ENCODE measurements around the gene DGKD. TPM values are rescaled to one million over a fixed set of nuclear protein-coding genes. Genes with fewer than 3 reads are reported as not detected.

DGKD gene
- total and polyA plus RNA-seq, 10 of the 15 experiments (the other 5 are each of a cell fraction or from before 2014, with no cell fraction given) = 2.7 to 81.9 (median 27.0) TPM

GRCh38 chr2:233371641-233372040, 17.3 kb downstream of the DGKD start:
- RAD21 ChIA-PET (ENCODE audit: unreplicated experiment) = no interaction called here
- no peak for FAIRE-seq
- no peak for TF ChIP-seq BRCA1 (IDR thresholded peaks at IDR 0.05; ENCODE audit: low read depth, low read length)
- TF ChIP-seq SMAD5 (IDR thresholded peaks at IDR 0.05; ENCODE audit: low read depth) = no peak
- TF ChIP-seq NFYB (IDR thresholded peaks at IDR 0.05; ENCODE audit: insufficient read depth, low read depth, low read length) = no peak
- no peak for TF ChIP-seq NR2C2 (IDR thresholded peaks at IDR 0.05; ENCODE audit: borderline replicate concordance, control insufficient read depth, insufficient read length, low read depth)
- no peak for TF ChIP-seq DPF2 (IDR thresholded peaks at IDR 0.05)
- TF ChIP-seq HDAC2 (IDR thresholded peaks at IDR 0.05) = no peak
- no peak for TF ChIP-seq BHLHE40 (IDR thresholded peaks at IDR 0.05; ENCODE audit: borderline replicate concordance in 1 of 2, low read depth in 2 of 2, low read length in 1 of 2)
- no peak for TF ChIP-seq ZBTB33 (IDR thresholded peaks at IDR 0.05)
- H3K9me3 ChIP-seq (replicated peaks; ENCODE audit: control insufficient read depth, insufficient read depth, low read length) = no peaks in the 10 kb centered on the region
- CTCF ChIA-PET = interaction anchor here (1.0 to 1.7 kb wide), 3 partner anchors 10 to 13 kb away, joined by 3 to 5 read pairs (median 4); no protein-coding TSS in a partner anchor
- SMC1A ChIA-PET (ENCODE audit: uncharacterized antibody, unreplicated experiment) = interaction anchor here (1.2 kb wide), 1 partner anchor 8 kb away, joined by 3 read pairs; no protein-coding TSS in a partner anchor
- H3K79me2 ChIP-seq (ENCODE audit: control insufficient read depth, insufficient read depth, low read length) = peaks cover 11% of the 10 kb centered on the region
- WGBS (ENCODE audit: insufficient coverage, insufficient replicate concordance, low lambda C conversion rate, missing lambda C conversion rate) = 68% methylated on average over 2 of the region's 2 CpGs
- no peak overlapping the region for H3K27ac ChIP-seq (ENCODE audit: control insufficient read depth, insufficient read depth)
- H3K9ac ChIP-seq (ENCODE audit: control insufficient read depth, insufficient read depth, low read length) = no peak overlapping the region
- peaks cover 13% of the 10 kb centered on the region for H3K4me1 ChIP-seq (ENCODE audit: control insufficient read depth, insufficient read depth, low read length)
- intact Hi-C loops (cut with micrococcal nuclease; ENCODE audit: unreplicated experiment) (no loop called here), in situ Hi-C loops (cut with MboI) (no loop called here)
- H3K36me3 ChIP-seq (ENCODE audit: control insufficient read depth in 2 of 2, insufficient read depth in 2 of 2, low read length in 1 of 2) = peaks cover 0 to 8% of the 10 kb centered on the region in 2 experiments; a peak in 3 of 4 replicates
- no peak for DNase-seq (ENCODE audit: low read depth, low spot score)
- ATAC-seq = no peak
- POLR2A ChIA-PET = no interaction called here
- BruUV-seq (replicated peaks) = no TSS peak
- no peaks in the 10 kb centered on the region for H3K27me3 ChIP-seq (replicated peaks in 1 of 2; ENCODE audit: control insufficient read depth in 2 of 2, insufficient read depth in 2 of 2, low read length in 1 of 2)
- no peak overlapping the region for H2AFZ ChIP-seq (ENCODE audit: control insufficient read depth, low read depth, low read length)
- H4K20me1 ChIP-seq (ENCODE audit: control insufficient read depth, insufficient read depth) = no peaks in the 10 kb centered on the region
- H3K4me2 ChIP-seq (ENCODE audit: control insufficient read depth, insufficient read depth) = no peak overlapping the region
- H3K4me3 ChIP-seq = no peak overlapping the region
